Thyroid gland (tissue), 4 donors: ENCODE results near the gene ABLIM1. TPM values are rescaled to one million over a fixed set of nuclear protein-coding genes. Genes with fewer than 3 reads are reported as not detected.

Experiments used
- DNase-seq, 2 donors: peaks; one replicate each; pipeline ENCODE4 v3.0.0-alpha.2; 2019
- H3K27ac ChIP-seq, 3 donors: fragments of 200-600 bp; sonication (generic); 1 replicate in 2 of 3; 2 replicates in 1 of 3; pipeline ENCODE4 v1.5.1; 2016 to 2019; ENCODE audit warnings: mild to moderate bottlenecking in 1 of 3, moderate library complexity in 1 of 3
- H3K27me3 ChIP-seq: fragments of 200-600 bp; sonication (generic); one replicate; pipeline ENCODE4 v1.5.1; 2019
- H3K36me3 ChIP-seq, 2 donors: fragments of 200-600 bp; sonication (generic); one replicate each; pipeline ENCODE4 v1.5.1; 2016 to 2019
- H3K4me1 ChIP-seq, 2 donors: fragments of 200-600 bp; sonication (generic); one replicate each; pipeline ENCODE4 v1.5.1; 2017 to 2019
- H3K4me3 ChIP-seq, 3 donors: fragments of 200-600 bp; sonication (generic); replicated peaks in 1 of 3; 1 replicate in 2 of 3; 2 replicates in 1 of 3; pipeline ENCODE4 v1.5.1; 2016; ENCODE audit warnings: mild to moderate bottlenecking in 1 of 3
- H3K9me3 ChIP-seq: fragments of 200-600 bp; sonication (generic); one replicate; pipeline ENCODE4 v1.5.1; 2017
- CTCF ChIP-seq, 6 experiments: fragments of 200-600 bp in 3 of 6; fragments of 450-650 bp in 3 of 6; sonication (generic) in 3 of 6; IDR thresholded peaks; one replicate each; pipeline ENCODE4 v1.5.1; 2016 to 2019; ENCODE audit warnings: antibody characterized with exemption in 6 of 6, mild to moderate bottlenecking in 2 of 6, inconsistent platforms in 1 of 6, moderate library complexity in 1 of 6
- POLR2A ChIP-seq, 2 donors: fragments of 450-650 bp; IDR thresholded peaks; one replicate each; pipeline ENCODE4 v1.6.1; 2017; ENCODE audit warnings: antibody characterized with exemption in 2 of 2, mild to moderate bottlenecking in 2 of 2, moderate library complexity in 1 of 2
- WGBS, 2 donors: methylation state at CpG; one replicate each; pipeline ENCODE4 v1.1.5; 2017; 5-methylcytosine and 5-hydroxymethylcytosine counted together
- intact Hi-C: fragments of 100-400 bp; cut with DNase I; formaldehyde crosslinking; loops from one replicate; pipeline ENCODE4 v1.15.1; 2023
- total RNA-seq, 4 donors: library from RNA; depleted of rRNA; stranded (reverse); fragments of >200 nt; gene quantifications; one replicate each; pipeline ENCODE4 v1.2.3, GENCODE V29; 2016

Gene ABLIM1
- total RNA-seq, 4 donors from 2014 or later, result 225 to 404 (median 382) TPM

GRCh38 chr10:114508376-114508775, 149.7 kb downstream of the ABLIM1 start:
- H3K36me3 ChIP-seq, result no peaks in the 10 kb centered on the region
- intact Hi-C loops, result no loop called here
- DNase-seq, result no peak
- H3K4me3 ChIP-seq, result no peak overlapping the region
- no peaks in the 10 kb centered on the region for H3K9me3 ChIP-seq
- TF ChIP-seq POLR2A (IDR thresholded peaks at IDR 0.05) (no peak), CTCF (IDR thresholded peaks at IDR 0.05) (no peak)
- no peaks in the 10 kb centered on the region for H3K27me3 ChIP-seq
- WGBS, 2 donors, result 78 to 80% methylated on average over 3 of the region's 3 CpGs
- peaks cover 65 to 70% of the 10 kb centered on the region in 2 donors for H3K4me1 ChIP-seq
- H3K27ac ChIP-seq, result peak overlapping the region; percentile 79 to 99 (median 95)

GRCh38 chr10:114507449-114507848, 150.6 kb downstream of the ABLIM1 start:
- peak overlapping the region; percentile 79 to 99 (median 95) for H3K27ac ChIP-seq
- intact Hi-C loops, result no loop called here
- peak; percentile 99 for DNase-seq
- H3K4me3 ChIP-seq, result no peak overlapping the region
- peaks cover 71 to 72% of the 10 kb centered on the region in 2 donors for H3K4me1 ChIP-seq
- TF ChIP-seq CTCF (IDR thresholded peaks at IDR 0.05), result peak in 1 of 6 experiments; percentile 11
- TF ChIP-seq POLR2A (IDR thresholded peaks at IDR 0.05), result peak in 1 of 2 donors; percentile 54
- no peaks in the 10 kb centered on the region for H3K27me3 ChIP-seq
- H3K9me3 ChIP-seq, result no peaks in the 10 kb centered on the region
- no peaks in the 10 kb centered on the region for H3K36me3 ChIP-seq
- WGBS, 2 donors, result 18 to 33% methylated on average over 3 to 4 of the region's 4 CpGs

GRCh38 chr10:114506871-114507385, 151.1 kb downstream of the ABLIM1 start:
- Histone ChIP-seq H3K9me3 (no peaks in the 10 kb centered on the region), H3K4me1 (peaks cover 75 to 76% of the 10 kb centered on the region in 2 donors), H3K4me3 (no peak overlapping the region), H3K27me3 (no peaks in the 10 kb centered on the region), H3K36me3 (no peaks in the 10 kb centered on the region), H3K27ac (peak overlapping the region; percentile 79 to 99 (median 95))
- no peak for DNase-seq
- TF ChIP-seq POLR2A (IDR thresholded peaks at IDR 0.05), result no peak
- TF ChIP-seq CTCF (IDR thresholded peaks at IDR 0.05), result no peak
- intact Hi-C loops, result no loop called here
- 19 to 29% methylated on average over 3 of the region's 3 CpGs for WGBS, 2 donors

- peak; percentile 52 to 60 for DNase-seq
- Histone ChIP-seq H3K4me3 (no peak overlapping the region), H3K27ac (peak overlapping the region; percentile 79 to 99 (median 95)), H3K27me3 (no peaks in the 10 kb centered on the region), H3K9me3 (no peaks in the 10 kb centered on the region), H3K36me3 (no peaks in the 10 kb centered on the region), H3K4me1 (peaks cover 71 to 81% of the 10 kb centered on the region in 2 donors)
- TF ChIP-seq CTCF (IDR thresholded peaks at IDR 0.05) (no peak), POLR2A (IDR thresholded peaks at IDR 0.05) (peak in 1 of 2 donors; percentile 47)
- intact Hi-C loops, result no loop called here
- 43 to 44% methylated on average over 3 of the region's 3 CpGs for WGBS, 2 donors
These were observed 153.1 kb downstream of the ABLIM1 start for GRCh38 chr10:114504769-114505579.

- TF ChIP-seq POLR2A (IDR thresholded peaks at IDR 0.05) (no peak), CTCF (IDR thresholded peaks at IDR 0.05) (no peak)
- H3K4me1 ChIP-seq, result peaks cover 49 to 68% of the 10 kb centered on the region in 2 donors
- DNase-seq, result no peak
- WGBS, 2 donors, result 93% methylated on average over 1 of the region's 1 CpG
- H3K36me3 ChIP-seq, result no peaks in the 10 kb centered on the region
- no peak overlapping the region for H3K4me3 ChIP-seq
- H3K9me3 ChIP-seq, result no peaks in the 10 kb centered on the region
- intact Hi-C loops, result no loop called here
- no peaks in the 10 kb centered on the region for H3K27me3 ChIP-seq
- H3K27ac ChIP-seq, result peak overlapping the region in 1 of 3 donors; percentile 99
These were observed 156.0 kb downstream of the ABLIM1 start for GRCh38 chr10:114502074-114502473.
